ENCODE measurements around the gene IL1RN. TPM values are rescaled to one million over a fixed set of nuclear protein-coding genes. Genes with fewer than 3 reads are reported as not detected.

IL1RN gene
- polyA plus RNA-seq, 1 donor (not counting 4 experiments of a cell fraction or from before 2014, with no cell fraction given), result 128 TPM

GRCh38 chr2:113141451-113141850 is 14.1 kb downstream of the IL1RN start:
- H3K36me3 ChIP-seq (ENCODE audit: control insufficient read depth in 2 of 2, extremely low read depth in 1 of 2, insufficient read depth in 2 of 2, low read length in 2 of 2), result no peaks in the 10 kb centered on the region
- no peaks in the 10 kb centered on the region for H3K9me3 ChIP-seq (ENCODE audit: control insufficient read depth, low read depth, low read length)
- no peak overlapping the region for H3K4me2 ChIP-seq (ENCODE audit: control insufficient read depth, extremely low read depth, insufficient read depth, low read depth, low read length)
- H3K9ac ChIP-seq (ENCODE audit: control insufficient read depth, extremely low read depth, insufficient read depth, low read length), result no peak overlapping the region
- H3K27me3 ChIP-seq (ENCODE audit: control insufficient read depth, extremely low read depth, insufficient read depth, low read length), result no peaks in the 10 kb centered on the region
- peaks cover 8% of the 10 kb centered on the region for H3K4me1 ChIP-seq (ENCODE audit: control insufficient read depth, extremely low read depth, insufficient read depth, low read length)
- TF ChIP-seq CTCF (optimal IDR thresholded peaks at IDR 0.05 in 1 of 3, IDR thresholded peaks at IDR 0.05 in 1 of 3, conservative IDR thresholded peaks at IDR 0.05 in 1 of 3; ENCODE audit: extremely low read depth in 1 of 3, insufficient read depth in 2 of 3, low read length in 3 of 3) (no peak), EZH2 (IDR thresholded peaks at IDR 0.05; ENCODE audit: low read length) (no peak)
- no peaks in the 10 kb centered on the region for H3K9me1 ChIP-seq (ENCODE audit: control insufficient read depth, extremely low read depth, insufficient read depth, low read length)
- no peak overlapping the region for H3K4me3 ChIP-seq (ENCODE audit: control insufficient read depth in 2 of 3, extremely low read depth in 1 of 3, insufficient read depth in 2 of 3, low read depth in 1 of 3, low read length in 3 of 3)
- dilution Hi-C loops (cut with MboI; ENCODE audit: extremely low pct_ligation_motif_present, low sequenced_read_pairs), result no loop called here
- no peaks in the 10 kb centered on the region for H3K79me2 ChIP-seq (ENCODE audit: control insufficient read depth, insufficient read depth, low read length)
- FAIRE-seq (no peak), DNase-seq (ENCODE audit: low read depth, low spot score) (no peak)
- no peaks in the 10 kb centered on the region for H4K20me1 ChIP-seq (ENCODE audit: control insufficient read depth, extremely low read depth, insufficient read depth, low read length)
- H3K27ac ChIP-seq (ENCODE audit: control insufficient read depth, insufficient read depth, low read length), result no peak overlapping the region
- H2AFZ ChIP-seq (ENCODE audit: control insufficient read depth, low read length), result no peak overlapping the region

- Histone ChIP-seq H3K9ac (ENCODE audit: control insufficient read depth, extremely low read depth, insufficient read depth, low read length) (no peak overlapping the region), H3K27ac (ENCODE audit: control insufficient read depth, insufficient read depth, low read length) (no peak overlapping the region), H3K4me3 (ENCODE audit: control insufficient read depth in 2 of 3, extremely low read depth in 1 of 3, insufficient read depth in 2 of 3, low read depth in 1 of 3, low read length in 3 of 3) (no peak overlapping the region), H3K4me1 (ENCODE audit: control insufficient read depth, extremely low read depth, insufficient read depth, low read length) (peaks cover 8% of the 10 kb centered on the region), H3K4me2 (ENCODE audit: control insufficient read depth, extremely low read depth, insufficient read depth, low read depth, low read length) (no peak overlapping the region), H4K20me1 (ENCODE audit: control insufficient read depth, extremely low read depth, insufficient read depth, low read length) (no peaks in the 10 kb centered on the region), H3K36me3 (ENCODE audit: control insufficient read depth in 2 of 2, extremely low read depth in 1 of 2, insufficient read depth in 2 of 2, low read length in 2 of 2) (no peaks in the 10 kb centered on the region), H3K79me2 (ENCODE audit: control insufficient read depth, insufficient read depth, low read length) (no peaks in the 10 kb centered on the region), H2AFZ (ENCODE audit: control insufficient read depth, low read length) (no peak overlapping the region), H3K9me3 (ENCODE audit: control insufficient read depth, low read depth, low read length) (no peaks in the 10 kb centered on the region), H3K9me1 (ENCODE audit: control insufficient read depth, extremely low read depth, insufficient read depth, low read length) (no peaks in the 10 kb centered on the region), H3K27me3 (ENCODE audit: control insufficient read depth, extremely low read depth, insufficient read depth, low read length) (no peaks in the 10 kb centered on the region)
- TF ChIP-seq EZH2 (IDR thresholded peaks at IDR 0.05; ENCODE audit: low read length), result no peak
- no peak for TF ChIP-seq CTCF (optimal IDR thresholded peaks at IDR 0.05 in 1 of 3, IDR thresholded peaks at IDR 0.05 in 1 of 3, conservative IDR thresholded peaks at IDR 0.05 in 1 of 3; ENCODE audit: extremely low read depth in 1 of 3, insufficient read depth in 2 of 3, low read length in 3 of 3)
- DNase-seq (ENCODE audit: low read depth, low spot score) (no peak), FAIRE-seq (no peak)
- dilution Hi-C loops (cut with MboI; ENCODE audit: extremely low pct_ligation_motif_present, low sequenced_read_pairs), result no loop called here
Observed at GRCh38 chr2:113142290-113142689, 14.9 kb downstream of the IL1RN start.
